GM18861 (cell line): Measurements from ENCODE around the gene TET3.
A peak's percentile ranks its signal among the peaks of the same experiment; 100 is the strongest.

Experiments
- ATAC-seq: cut with Tn5 transposase; IDR thresholded peaks from one replicate; pipeline ENCODE4 v1.9.1; 2021; ENCODE audit not compliant: unreplicated experiment

The TET3 gene

DNA sequence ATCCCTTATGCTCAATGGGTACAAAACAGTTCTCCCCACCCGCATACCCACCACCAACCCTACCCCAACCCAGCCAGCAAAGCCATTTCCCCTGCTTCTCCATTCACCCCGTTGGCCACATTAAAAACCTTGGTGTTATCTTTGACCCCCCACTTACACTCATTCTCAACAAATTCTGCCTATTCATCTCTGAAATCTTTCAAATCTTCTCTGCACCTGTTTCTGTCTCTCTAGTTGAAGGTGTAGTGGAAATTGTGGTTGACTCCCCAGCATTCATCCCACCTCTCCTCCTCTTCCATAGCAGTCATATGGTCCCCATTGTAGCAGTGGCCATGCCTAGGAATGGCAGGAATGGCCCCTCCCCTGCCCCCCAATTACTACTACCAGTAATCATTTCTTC, 20.5 kb upstream of the TET3 start:
- ATAC-seq: no peak

DNA sequence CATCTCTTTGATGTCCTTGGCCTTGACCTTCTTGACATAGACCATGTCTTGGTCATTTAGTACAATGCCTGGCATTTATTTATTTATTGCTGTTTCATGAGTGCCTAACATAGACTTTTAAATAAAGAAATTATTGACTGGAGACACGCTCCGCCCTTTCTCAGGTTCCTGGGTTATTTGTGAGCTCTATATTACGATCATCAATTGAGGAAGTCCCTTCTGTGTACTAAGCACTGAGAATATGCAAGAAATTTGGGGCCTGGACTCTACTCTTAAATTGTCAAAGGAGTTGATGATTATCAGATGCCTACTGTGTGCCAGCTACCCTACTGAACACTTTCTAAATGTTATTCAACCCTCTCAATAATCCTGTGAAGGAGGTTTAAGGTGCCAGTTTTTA, 19.7 kb upstream of the TET3 start:
- ATAC-seq: no peak

DNA sequence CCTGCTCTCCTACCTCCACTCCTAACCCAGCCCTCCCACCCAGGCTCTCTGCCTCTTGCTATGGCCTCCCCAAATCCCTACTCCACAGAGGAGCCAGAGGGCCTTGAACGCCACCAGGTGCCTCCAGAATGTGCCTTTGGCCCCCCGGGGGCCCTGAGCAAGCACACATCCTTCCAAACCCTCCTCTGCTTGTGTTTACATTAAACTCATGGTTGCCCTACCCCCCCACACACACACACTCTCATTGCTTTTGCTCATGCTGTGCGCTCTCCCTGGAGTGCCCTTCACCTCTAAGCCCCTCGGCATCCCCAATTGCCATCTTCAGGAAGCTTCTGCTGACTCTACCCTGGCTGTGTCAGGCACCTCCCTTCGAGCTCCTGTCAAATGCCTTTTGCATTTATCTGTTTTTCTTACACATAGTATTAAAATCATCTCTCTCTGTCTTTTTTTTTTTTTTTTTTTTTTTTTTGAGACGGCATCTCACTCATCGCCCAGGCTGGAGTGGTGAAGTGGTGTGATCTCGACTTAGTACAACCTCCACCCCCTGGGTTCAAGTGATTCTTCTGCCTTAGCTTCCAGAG, 16.3 kb upstream of the TET3 start:
- ATAC-seq: no peak

DNA sequence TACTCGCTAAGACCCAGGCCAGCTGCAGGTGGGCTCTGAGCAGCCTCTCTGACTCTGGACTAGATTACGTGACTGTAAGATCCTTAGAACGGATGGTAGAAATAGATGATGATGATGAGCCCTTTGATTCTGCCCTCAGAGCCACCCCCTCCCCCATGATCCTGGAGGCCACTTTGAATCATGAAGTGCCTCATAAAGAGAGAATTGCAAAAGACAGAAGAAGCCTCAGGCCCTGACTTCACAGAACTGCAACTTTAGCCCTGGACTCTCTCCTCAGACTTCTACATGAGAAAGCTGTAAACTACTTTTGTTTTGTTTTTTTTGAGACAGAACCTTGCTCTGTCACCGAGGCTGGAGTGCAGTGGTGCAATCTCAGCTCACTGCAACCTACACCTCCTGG, 15.4 kb upstream of the TET3 start:
- ATAC-seq: no peak

DNA sequence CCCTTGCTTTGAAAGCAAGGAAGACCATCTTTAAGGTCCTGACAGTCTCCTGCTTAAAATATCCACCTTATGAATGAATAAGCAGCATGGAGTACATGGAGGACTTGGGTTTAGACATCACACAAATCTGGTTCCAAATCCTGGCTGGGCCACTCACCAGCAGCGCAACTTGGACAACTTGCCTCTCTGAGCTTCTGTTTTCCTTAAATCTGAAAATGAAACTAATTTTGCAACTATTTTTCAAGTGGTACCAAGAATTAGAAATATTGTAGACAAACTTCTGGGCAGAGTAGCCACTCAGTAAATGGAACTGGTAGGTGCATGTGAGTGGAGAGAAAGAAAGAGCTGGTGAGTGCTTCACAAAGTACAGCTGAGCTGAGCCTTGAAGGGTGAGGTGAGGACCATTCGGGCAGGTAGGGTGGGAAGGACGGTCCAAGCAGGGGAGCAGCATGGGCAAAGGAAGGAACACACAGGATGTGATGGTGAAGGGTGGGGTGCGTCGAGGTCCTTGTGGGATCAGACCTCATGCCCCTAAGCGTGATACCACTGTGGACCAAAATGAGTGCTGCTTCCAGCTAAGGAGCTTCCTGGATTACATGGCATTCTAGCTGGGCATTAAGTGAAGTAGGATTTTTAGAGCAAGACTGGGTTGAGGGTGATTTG, 14.4 kb upstream of the TET3 start:
- no peak for ATAC-seq

DNA sequence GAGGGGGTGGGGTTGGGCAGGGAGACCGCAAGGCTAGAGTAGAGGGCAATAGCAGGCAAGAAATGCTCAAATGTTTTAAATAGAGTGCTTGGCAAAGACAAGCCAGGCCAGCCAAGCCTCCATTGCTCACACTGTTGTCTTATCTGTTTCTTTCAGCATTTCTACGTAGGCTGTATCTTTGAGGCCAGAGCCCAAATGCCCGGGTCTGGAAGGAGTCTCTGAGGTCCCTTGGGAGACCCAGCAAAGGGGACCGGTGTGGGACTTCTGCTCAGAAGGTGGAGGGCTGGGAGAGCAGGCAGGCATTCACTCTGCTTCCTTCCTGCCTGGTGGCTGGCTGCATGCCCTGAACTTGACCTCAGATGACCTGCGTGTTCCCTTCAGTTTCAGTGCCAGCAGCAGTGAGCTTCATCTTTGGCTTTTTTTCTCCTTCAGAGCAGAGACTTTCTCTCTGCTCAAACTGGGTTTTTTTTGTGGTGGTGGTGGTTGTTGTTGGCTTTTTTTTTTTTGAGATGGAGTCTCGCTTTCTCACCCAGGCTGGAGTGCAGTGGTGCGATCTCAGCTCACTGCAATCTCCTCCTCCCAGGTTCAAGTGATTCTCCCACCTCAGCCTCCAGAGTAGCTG, 13.7 kb upstream of the TET3 start:
- ATAC-seq: peak; percentile 82

DNA sequence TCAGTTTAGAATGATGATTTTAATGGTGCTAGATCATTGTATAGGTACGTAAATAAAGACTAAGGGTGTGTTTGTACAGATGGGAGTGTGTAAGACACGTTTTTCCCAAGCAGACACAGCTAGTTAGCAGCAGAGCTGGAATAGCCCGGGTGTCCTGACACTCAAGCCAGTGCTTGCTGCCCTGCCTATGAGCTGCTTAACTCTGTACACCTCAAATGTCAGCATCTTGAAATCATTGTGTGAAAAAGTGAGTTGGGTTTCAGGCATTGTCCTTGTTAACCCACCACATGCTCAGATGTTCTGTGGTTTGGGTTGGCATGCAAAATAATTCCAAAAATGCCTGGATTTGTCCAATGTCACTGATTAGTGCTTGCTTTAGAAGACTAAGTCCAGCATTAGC, 13.0 kb upstream of the TET3 start:
- ATAC-seq: no peak

DNA sequence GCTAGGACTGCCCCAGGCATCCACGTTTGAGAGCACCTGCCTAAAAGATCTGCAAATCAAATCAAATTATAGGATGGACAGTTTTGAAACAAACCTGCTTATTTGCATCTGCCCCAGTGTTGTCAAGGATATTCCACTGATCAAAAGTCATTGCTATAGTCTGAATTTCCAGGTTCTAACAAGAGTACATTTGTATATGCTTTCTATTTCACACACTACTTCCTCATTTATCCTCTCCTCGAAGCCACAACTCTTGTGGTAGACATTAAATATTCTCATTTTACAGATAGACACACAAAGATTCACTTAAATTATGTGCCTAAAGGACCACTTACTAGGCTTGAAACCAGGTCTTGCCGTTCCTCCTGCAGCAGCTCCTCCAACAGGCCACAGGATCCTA, 11.9 kb upstream of the TET3 start:
- ATAC-seq: no peak

DNA sequence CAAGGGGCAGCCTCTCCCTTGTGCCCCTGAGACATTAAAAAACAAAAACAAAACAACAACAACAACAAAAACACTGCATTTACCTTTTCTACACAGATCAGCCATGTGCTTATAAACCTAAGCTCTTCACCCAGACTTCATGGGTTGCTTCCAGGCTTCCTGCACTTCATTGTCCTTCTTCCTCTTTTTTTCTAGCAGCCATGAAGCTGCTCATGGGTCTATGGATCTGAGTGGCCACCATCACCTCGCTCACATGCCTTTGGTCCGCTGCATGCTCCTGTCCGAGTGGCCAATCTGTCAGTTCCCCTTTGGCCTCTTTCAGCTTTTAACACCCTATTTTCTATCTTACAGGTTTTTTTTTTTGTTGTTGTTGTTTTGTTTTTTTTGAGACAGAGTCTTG, 9.0 kb upstream of the TET3 start:
- ATAC-seq: no peak

DNA sequence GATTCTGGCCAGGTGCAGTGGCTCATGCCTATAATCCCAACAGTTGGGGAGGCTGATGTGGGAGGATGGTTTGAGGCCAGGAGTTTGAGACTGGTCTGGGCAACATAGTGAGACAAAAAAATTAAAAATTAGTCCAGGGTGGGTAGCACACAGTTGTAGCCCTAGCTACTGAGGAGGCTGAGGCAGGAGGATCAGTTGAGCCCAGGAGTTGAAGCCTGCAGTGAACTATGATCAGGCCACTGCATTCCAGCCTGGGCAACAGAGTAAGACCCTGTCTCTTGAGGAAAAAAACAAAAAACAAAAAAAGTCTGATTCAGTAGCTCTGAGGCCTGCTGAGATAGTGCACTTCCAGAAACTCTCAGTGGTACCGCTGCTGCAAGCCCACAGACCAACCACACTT, 7.9 kb upstream of the TET3 start:
- no peak for ATAC-seq

DNA sequence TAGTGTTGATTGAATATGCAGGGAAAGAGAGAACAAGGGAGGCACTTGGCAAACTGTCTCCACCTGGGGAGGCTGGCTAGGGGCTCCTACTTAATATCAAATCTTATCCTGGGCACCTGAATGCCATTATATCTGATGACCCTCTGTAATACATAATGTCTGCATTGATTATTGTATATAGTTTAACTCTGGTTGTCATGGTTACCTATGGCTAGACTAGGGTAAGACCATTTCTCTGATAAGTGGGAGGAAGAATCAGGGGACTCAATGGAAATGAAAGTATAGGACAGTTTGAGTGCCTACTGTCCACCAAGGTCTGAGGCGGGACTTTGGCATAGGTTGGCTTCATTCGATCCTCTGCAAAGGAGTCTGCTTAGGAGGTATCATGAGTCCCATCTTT, 7.2 kb upstream of the TET3 start:
- no peak for ATAC-seq

DNA sequence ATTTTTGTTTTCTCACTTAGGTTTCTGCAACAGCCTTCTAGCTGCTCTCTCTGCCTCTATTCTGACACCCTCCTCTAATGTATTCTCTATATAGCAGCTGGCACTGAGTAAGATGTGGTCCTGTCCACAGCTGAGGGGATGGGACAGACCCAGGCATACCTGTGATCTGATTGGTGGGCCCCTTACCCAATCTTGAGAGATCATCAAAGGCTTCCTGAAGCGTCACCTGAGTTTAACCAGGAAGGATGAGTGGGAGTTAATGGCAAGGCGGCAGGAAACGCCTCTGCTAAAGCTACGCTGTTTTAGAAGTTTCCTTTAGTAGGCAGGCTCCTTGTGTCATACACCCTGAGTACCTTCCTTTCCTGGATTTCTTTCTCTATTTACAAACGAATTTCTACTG, 5.7 kb upstream of the TET3 start:
- ATAC-seq: no peak

DNA sequence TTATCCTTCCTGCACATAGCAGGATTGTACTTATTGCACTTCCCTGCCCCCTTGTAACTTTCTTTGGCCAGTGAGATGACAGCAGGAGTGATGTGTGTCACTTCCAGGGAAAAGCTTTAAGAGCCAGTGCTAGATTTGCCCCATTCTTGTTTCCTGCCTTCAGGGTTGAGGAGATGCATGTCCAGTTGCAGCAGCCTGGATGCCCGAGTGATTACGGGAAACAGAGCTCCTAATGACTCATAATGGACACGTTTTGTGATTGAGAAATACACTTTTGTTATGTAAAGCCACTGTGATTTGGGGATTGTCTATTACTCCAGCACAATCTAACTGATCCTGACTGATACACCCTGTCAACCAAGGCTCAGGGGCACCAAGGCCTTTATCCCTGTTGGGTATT, 5.0 kb upstream of the TET3 start:
- ATAC-seq: no peak

DNA sequence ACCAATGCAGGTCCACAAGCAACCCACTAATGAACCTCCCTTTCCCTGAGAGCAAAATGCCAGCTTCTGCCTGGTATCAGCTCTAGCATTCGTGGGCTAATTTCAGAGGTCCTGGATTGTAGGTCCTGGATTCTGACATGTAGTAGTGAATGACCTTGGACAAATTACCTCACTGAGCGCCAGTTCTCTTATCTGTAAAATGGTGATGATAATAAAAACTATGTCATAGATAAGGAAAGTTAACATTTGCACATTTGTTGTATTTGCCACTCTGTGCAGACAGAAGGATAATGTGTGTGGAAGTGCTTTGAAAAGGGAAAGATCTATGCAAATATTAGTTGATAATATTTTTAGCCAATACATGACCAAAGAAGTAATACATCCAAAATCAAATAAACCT, 4.1 kb upstream of the TET3 start:
- ATAC-seq: no peak

DNA sequence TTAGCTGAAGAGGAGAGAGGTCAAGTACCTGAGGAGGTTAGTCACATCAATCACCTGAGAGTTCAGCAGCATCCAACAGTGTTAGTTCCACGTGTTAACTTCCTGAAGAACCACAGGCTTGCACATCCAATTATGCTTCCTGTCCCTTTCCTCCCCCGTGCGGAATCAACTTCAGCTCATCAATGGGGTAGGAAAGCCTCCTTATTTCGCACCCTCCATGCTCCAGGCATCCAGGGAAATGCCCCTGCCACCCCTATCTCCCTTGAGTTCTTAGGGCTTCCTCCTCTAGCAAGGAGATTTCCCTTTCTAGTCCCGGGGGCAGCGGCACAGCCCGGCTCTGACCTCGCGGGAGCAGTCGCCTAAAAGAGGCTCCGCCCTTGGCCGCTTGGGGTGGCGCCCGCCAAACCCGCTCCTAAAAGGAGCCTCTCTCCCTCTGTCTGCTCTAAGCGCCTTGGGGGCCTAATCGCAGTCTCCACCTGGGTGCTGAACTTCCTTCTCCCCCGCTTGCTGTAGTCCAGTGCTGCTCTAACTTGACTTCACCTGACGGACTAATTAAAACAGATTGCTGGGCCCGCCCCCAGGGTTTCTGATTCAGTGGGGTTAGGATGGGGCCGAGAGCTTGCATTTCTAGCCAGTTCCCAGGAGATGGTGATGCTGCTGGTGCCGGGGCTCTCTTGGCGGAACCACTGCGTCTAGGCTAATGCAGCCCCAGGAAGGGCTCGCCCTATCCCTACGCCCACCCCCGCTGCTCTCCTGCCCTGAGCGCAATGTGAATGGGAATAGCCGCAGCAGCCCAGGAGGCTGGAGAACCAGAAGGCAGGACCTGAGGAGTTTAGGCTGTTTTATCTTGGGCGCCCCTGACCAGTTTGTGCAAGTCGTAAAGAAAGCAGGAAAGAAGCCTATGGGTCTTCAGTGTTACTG, 3.4 kb upstream of the TET3 start:
- no peak for ATAC-seq

DNA sequence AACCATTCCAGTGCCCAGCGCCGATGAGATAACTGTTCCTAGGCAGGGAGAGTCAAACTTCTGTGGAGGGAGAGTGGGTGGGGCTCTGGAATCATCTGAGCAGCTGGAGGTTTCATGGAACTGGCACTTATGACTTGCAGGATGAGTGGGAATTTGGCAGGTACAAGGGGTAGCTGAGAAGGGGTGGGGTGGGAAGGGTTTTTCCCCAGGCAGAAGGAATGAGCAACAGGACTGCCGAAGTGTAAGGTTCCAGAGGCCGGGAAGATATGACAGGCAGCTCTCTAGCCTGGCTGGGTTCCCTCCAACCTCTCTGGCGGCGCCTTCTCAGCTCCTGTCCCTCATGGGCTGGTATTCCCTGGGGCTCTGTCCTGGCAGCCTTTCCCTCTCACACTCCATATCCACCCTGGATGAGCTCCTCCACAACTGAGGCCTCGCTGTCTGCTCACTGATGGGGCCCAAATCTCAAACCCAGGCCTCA, 2.5 kb upstream of the TET3 start:
- no peak for ATAC-seq

DNA sequence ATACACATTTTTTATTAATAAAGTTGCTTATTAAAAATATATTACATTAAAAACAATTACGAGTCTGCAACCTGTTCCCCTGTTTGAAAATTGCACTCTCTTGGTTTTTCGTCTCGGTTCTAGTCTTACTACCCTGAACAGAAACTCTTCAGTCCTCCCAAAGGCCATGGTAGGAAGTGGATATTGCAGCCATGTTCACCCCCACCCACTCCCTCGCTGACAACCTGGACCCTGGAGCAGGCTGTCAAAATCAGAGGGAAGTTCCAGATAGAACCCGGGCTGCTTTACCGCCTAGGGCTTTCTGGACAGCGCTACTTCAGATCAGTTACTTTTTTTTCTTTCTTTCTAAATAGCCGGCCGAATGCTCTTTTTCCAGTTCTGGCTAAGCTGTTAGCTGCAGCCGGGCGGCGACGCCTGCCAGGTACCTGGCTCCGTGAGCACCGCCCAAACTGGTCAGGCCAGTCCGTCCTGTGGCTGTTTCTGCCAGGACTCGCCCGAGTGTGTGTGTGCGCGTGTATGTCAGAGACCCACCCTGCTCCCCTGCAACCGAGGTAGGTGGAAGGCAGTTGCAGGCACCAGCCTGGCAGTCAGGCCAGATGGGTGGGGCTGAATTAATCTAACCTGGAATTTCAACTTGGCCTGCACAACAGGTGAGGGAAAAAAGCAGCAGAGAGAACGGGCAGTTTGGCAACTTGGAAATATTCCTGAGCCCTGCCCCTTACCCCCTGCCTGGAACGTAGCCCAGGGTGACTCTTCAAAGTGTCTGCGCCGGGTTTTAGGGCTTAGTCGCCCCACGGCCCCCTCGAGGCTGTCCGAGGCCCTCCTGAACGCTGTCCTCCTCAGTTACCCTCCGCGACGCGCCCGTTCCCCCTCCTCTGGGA, 1.1 kb upstream of the TET3 start:
- no peak for ATAC-seq

DNA sequence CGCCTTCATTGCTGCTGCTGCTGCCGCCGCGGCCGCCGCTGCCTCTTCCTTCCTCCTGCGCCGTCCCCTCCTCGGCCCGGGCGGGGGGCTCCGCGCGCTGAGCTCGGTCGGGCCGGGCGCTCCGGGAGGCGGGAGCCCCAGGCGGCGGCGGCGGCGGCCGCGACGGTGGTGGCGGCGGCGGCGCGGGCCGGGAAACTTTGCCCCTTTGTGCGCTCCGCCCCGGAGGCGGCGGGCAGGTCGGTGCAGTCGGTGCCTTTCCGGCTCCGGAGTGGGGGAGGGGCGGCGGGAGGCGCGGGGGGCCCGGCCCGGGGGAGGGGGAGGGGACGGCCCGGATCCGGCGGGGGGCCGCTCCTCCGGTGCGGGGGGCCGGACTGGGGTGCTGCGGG, 205 bp downstream of the TET3 start:
- ATAC-seq: peak; percentile 7

DNA sequence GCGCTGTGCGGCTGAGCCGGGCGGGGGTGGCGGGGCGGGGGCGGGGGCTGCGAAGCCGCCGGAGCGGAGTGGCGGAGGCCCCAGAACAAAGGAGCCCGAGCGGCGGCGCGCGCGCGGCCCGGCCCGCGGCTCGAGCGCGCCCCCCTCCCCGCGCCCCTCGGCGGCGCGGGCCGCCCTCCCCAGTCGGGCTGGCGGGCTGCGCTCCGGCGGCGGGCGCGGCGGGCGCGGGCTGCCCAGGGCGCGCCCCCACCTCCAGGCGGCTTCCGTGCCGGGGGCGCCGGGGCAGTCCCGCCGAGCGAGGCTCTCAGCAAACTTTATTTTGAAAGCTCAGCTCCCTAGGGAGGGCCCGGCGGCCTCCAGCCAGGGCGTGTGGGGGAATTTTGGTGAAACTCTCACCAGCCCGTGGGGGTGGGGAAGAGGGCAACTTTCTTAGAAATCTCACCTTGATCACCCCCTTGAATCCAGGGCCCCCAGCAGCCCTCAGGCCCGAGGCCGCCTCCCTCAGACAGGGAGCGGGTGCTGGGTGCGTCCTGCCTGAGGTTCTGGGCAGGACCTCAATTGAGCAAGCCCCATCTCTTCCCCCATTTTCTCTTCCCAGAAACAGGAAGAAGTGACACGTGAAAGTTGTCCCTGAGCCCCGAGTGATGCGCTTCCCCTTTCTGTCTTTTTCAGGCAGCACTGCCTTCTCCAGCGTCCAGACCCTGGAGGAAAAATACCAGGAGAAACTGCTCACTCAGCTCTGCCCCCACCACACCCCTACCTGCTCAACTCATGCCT, 786 bp downstream of the TET3 start:
- peak; percentile 31 for ATAC-seq

DNA sequence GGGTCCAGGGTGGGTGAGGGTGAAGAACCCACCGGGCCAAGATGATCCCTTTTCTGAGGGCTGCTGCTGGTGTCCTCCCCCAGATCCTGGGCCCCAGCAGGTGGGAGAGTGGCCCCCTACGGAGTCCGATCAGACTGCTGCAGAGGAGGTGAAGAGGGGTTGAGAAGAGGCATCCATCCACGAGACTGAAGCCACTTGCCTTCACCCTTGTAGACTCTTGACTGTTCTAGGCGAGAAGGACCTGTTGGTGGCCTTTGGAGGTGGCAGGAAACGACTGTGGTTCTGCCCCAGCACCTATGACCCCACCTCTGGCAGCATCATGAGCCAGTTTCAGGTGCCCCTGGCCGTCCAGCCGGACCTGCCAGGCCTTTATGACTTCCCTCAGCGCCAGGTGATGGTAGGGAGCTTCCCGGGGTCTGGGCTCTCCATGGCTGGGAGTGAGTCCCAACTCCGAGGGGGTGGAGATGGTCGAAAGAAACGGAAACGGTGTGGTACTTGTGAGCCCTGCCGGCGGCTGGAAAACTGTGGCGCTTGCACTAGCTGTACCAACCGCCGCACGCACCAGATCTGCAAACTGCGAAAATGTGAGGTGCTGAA, 1.5 kb downstream of the TET3 start:
- no peak for ATAC-seq
